A549 (cell line): ENCODE results near the gene ANO10.

Source experiments
- CBX2 ChIP-seq: fragments of 200-600 bp; sonication (generic); IDR thresholded peaks from 2 replicates; pipeline ENCODE4 v1.6.1; 2016; ENCODE audit warnings: low read depth, mild to moderate bottlenecking, borderline replicate concordance
- CTCF ChIP-seq: fragments of >200 bp; sonication (Bioruptor Twin); formaldehyde crosslinking; IDR thresholded peaks from 3 replicates; pipeline ENCODE4 v1.5.1; 2016
- MAFK ChIP-seq: fragments of 450-650 bp; IDR thresholded peaks from 2 replicates; pipeline ENCODE4 v1.6.1; 2014; ENCODE audit not compliant: partially characterized antibody
- NR3C1 ChIP-seq: fragments of >200 bp; sonication (Bioruptor Twin); formaldehyde crosslinking; IDR thresholded peaks from 3 replicates; pipeline ENCODE4 v1.6.1; 2017
- POLR2A ChIP-seq: IDR thresholded peaks from 2 replicates; pipeline ENCODE4 v1.6.1; 2012; ENCODE audit warnings: mild to moderate bottlenecking, low read length
- TF ChIP-seq, protein P1 (sequence below): IDR thresholded peaks from 2 replicates; pipeline ENCODE4 v1.6.1; 2012

GRCh38 chr3:43423639-43424038, 198.2 kb downstream of the ANO10 start:
- TF ChIP-seq, protein P1, sequence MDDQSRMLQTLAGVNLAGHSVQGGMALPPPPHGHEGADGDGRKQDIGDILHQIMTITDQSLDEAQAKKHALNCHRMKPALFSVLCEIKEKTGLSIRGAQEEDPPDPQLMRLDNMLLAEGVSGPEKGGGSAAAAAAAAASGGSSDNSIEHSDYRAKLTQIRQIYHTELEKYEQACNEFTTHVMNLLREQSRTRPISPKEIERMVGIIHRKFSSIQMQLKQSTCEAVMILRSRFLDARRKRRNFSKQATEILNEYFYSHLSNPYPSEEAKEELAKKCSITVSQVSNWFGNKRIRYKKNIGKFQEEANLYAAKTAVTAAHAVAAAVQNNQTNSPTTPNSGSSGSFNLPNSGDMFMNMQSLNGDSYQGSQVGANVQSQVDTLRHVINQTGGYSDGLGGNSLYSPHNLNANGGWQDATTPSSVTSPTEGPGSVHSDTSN: no peak
- no peak for TF ChIP-seq POLR2A
- no peak for TF ChIP-seq NR3C1
- no peak for TF ChIP-seq CTCF
- no peak for TF ChIP-seq MAFK
- no peak for TF ChIP-seq CBX2
